Activated T-helper 9 cell treated with anti-CD3 and anti-CD28 coated beads, Interleukin-2, amount 50 U/mL, for 16 hours (primary cell): ENCODE results near the gene WDR31.
A peak's percentile ranks its signal among the peaks of the same experiment; 100 is the strongest.
"Not testable (repeated sequence)": the region's sequence is repeated elsewhere in the genome, so short reads cannot be mapped to it uniquely, and the experiment has no call there.

Experiments
- DNase-seq: peaks from one replicate; pipeline ENCODE4 v3.0.0-alpha.2; 2020; ENCODE audit warnings: low read depth

The WDR31 gene

DNA sequence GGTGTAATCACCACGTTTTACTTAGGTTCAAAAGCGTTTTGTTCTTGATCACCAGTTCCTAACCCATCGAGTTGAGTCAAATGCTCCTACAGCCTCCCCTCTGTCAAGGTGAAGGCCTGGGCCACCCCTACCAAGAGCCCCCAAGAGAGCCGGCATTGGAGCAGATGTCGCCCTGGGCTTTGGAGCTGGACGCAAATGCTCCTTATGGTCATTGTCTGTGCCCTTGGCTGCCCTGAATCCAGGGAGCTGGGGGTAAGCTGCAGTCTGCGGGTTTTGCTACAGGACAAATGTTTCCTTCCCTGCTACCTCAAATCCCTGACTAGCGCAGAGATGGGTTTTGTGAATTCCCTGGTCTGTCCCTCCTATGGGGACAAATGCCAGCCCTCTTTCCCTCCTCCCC, 41.8 kb downstream of the WDR31 start:
- DNase-seq: no peak

GRCh38 chr9:113296796-113297558, 43.1 kb downstream of the WDR31 start:
- DNase-seq: no peak

DNA sequence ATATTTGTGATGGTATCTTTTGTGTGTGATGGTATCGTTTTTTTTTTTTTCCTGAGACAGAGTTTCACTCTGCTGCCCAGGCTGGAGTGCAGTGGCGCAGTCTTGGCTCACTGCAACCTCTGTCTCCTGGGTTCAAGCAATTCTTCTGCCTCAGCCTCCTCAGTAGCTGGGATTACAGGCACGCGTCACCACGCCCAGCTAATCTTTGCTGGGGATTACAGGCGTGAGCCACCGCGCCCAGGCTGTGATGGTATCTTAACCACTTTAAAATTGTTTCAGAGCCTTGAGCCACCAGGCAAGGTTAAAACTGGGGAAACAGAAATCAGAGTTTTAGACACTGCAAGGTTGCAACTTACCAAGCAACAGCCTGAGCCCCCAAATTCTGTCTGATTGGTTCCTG, 43.8 kb downstream of the WDR31 start:
- not testable (repeated sequence) for DNase-seq

- no peak for DNase-seq
Observed at GRCh38 chr9:113293285-113293878, 46.7 kb downstream of the WDR31 start.

GRCh38 chr9:113290052-113290607, 49.9 kb downstream of the WDR31 start:
- no peak for DNase-seq

DNA sequence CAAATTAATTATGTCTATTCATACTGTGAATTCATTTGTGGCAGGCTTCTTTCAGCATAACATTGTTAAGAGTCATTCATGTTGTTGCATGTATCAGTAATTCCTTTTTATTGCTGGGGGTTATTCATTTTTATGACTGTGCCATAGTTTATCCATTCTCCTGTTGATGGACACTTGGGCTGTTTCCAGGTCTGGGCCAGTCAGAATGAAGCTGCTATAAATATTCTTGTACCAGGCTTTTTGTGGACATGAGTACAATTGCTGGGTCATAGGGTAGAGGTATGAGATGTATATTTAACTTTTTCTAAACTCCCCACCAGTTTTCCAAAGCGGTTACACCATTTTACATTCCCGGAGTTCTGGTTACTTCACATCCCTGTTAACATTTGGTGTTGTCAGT, 51.0 kb downstream of the WDR31 start:
- DNase-seq: no peak

GRCh38 chr9:113281356-113281755, 58.7 kb downstream of the WDR31 start:
- DNase-seq: no peak

- DNase-seq: no peak
Observed at GRCh38 chr9:113278840-113279239, 61.2 kb downstream of the WDR31 start.

DNA sequence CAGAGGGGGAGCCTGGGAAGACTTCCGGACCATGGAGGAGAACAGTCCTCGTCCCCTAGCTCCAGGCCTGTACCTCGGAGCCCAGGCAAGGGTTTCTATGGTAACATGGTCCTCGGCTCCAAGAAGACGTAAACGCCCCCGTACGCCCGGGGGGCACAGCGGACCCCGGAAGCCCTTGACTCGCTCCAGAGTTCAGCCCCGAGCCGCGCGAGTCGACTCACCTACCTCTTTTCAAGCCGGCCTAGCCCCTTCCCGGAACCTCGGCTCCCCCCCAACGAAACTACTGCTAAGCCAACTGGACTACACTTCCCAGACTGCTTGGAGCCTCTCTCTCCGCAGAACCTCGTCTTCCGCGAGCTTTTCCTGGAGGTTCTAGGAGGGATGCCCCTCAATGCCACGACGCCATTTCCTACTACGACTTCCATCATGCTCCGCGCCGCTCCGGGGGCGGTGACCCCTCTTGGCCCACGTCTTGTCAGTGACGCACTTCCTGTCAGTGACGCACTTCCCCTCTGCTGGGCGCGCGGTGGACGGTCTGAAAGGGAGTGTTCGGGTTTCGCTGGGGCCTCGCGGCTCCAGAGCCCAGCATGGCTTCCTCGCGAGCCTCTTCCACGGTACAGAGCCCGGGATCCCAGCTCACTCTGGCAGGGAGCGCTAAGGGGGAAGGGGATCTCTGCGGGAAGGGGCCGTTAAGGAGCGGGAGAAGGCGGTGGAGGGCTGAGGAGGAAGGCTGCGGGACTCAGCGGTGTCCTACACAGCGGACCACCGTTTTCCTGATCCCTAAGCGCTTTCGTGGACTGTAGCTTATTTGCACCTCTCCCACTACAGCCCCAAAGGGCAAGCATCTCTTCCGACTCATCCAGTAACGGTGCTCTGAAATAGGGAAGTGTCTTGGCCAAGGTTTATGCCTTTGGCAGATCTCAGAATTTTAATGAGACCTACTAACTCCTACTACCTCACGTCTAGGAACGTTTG, 64.6 kb downstream of the WDR31 start, which contains the start of the genes CDC26 and PRPF4:
CDC26 (minus strand) TSS at position 416 of the 975 bp plus-strand sequence. CDS start 3,065 bp downstream, outside the sequence.
PRPF4 (plus strand) TSS at position 502 of the 975 bp plus-strand sequence; CDS start at position 588, 86 bp downstream.
- DNase-seq: peak; percentile 92

DNA sequence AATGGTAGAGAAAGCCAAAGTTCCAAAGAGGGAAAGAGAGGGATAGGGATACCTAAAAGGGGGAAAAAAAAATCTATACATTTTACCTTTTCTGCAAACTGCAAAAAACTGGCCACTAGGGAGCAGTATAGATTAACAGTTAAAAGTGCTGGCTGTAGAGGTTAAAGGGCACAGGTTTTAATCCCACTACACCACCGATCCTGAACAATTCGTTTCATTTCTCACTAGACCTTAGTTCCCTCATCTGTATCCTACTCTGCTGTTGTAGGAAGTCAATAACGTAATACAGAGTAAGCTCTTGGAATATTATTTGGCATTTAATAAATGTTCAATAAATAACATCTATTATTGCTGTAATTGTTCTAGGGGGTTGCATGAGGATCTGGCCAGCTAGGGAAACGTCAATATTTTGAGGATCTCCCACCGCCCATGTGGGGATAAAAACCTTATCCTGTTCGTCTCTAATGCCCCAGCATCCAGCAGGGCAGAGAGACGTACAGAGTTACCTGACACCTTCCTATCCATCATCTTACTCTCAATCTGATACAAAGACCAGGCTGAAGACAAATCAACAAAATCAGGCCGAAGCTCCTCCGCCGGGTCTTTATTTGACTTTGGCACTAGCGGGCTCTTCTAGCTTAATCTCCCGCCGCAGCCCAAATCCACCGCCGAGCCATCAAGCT, 65.5 kb downstream of the WDR31 start:
- DNase-seq: no peak

DNA sequence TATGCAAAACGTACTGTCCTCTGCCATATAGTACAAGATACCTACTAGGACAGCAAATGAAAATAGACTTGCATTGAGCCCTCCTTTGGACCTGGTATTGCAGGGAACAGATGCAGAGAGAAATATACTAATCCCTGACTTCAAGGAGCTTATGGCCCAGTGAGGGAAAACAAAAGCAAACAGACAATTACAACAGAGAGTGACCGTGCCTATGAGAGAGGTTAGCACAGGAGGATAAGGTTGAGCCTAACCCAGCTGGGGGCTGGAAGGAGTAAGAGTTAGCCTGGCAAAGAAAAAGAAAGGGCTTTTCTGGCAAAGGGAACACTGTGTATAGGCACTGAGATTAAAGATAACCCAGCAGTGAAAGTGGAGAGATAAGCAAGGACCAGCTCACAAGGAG, 70.2 kb downstream of the WDR31 start:
- no peak for DNase-seq

DNA sequence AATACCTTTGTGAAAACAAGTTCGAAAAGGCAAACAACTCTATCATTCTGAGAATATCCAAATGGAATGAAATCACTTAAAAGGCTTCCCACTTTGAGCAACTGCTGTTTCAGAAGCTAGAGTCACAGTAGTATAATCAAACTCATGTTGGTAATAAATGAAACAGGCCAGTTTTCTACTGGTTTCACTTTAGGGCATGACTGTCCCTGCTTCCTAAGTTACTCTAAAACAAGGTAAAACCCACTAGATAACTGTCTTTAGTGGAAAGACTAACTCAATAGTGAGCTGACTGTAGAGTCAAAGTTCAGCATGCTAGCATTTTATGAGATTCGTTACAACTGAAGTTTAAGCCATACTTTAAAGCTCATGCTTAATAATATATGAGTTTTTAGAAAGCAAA, 70.7 kb downstream of the WDR31 start:
- DNase-seq: no peak

- DNase-seq: no peak
Observed at GRCh38 chr9:113267911-113268566, 72.0 kb downstream of the WDR31 start.

GRCh38 chr9:113266174-113266573, 73.9 kb downstream of the WDR31 start:
- DNase-seq: no peak
